Endodermal cell (in vitro differentiated cells): ENCODE results near the gene C9orf152. TPM values are rescaled to one million over a fixed set of nuclear protein-coding genes. Genes with fewer than 3 reads are reported as not detected.
"Not testable (repeated sequence)": the region's sequence is repeated elsewhere in the genome, so short reads cannot be mapped to it uniquely, and the experiment has no call there.

Experiments used
- DNase-seq: peaks from one replicate; pipeline ENCODE4 v3.0.0-alpha.2; 2017
- H3K27ac ChIP-seq: 2 replicates; pipeline ENCODE4 v1.5.1; 2013; ENCODE audit warnings: mild to moderate bottlenecking, low read depth, low read length, moderate library complexity
- H3K27me3 ChIP-seq: 2 replicates; pipeline ENCODE4 v1.6.1; 2013; ENCODE audit warnings: mild to moderate bottlenecking, low read length, moderate library complexity; ENCODE audit not compliant: insufficient read depth, control insufficient read depth, poor library complexity, severe bottlenecking
- H3K36me3 ChIP-seq: 2 replicates; pipeline ENCODE4 v1.7.0; 2013; ENCODE audit warnings: mild to moderate bottlenecking, low read length, moderate library complexity; ENCODE audit not compliant: control insufficient read depth, insufficient read depth
- H3K4me1 ChIP-seq: one replicate; pipeline ENCODE4 v1.7.0; 2013; ENCODE audit warnings: low read length; ENCODE audit not compliant: control insufficient read depth, insufficient read depth
- H3K4me3 ChIP-seq: 2 replicates; pipeline ENCODE4 v1.5.1; 2013; ENCODE audit warnings: mild to moderate bottlenecking, low read length, moderate library complexity
- H3K9ac ChIP-seq: 2 replicates; pipeline ENCODE4 v1.6.1; 2013; ENCODE audit warnings: mild to moderate bottlenecking, low read length, moderate library complexity; ENCODE audit not compliant: poor library complexity, severe bottlenecking; ENCODE audit errors: extremely low read depth
- H3K9me3 ChIP-seq: 2 replicates; pipeline ENCODE4 v1.6.1; 2013; ENCODE audit warnings: mild to moderate bottlenecking, low read length, moderate library complexity; ENCODE audit not compliant: control insufficient read depth
- H3K27ac Mint-ChIP-seq: 2 replicates; pipeline ENCODE4 v1.8.0; 2020; ENCODE audit warnings: mixed read lengths
- H3K27me3 Mint-ChIP-seq: 2 replicates; pipeline ENCODE4 v1.8.0; 2021; ENCODE audit warnings: mild to moderate bottlenecking, mixed read lengths; ENCODE audit not compliant: insufficient read depth
- H3K36me3 Mint-ChIP-seq: 2 replicates; pipeline ENCODE4 v1.8.0; 2020; ENCODE audit warnings: low read depth, mixed read lengths
- H3K4me1 Mint-ChIP-seq: 2 replicates; pipeline ENCODE4 v1.8.0; 2020; ENCODE audit warnings: mixed read lengths
- H3K4me3 Mint-ChIP-seq: 2 replicates; pipeline ENCODE4 v1.8.0; 2020; ENCODE audit warnings: mild to moderate bottlenecking, moderate library complexity, mixed read lengths
- H3K9me3 Mint-ChIP-seq: 2 replicates; pipeline ENCODE4 v1.8.0; 2020; ENCODE audit warnings: mild to moderate bottlenecking, mixed read lengths
- CTCF ChIP-seq: fragments of 200-600 bp; sonication (generic); conservative IDR thresholded peaks from 2 replicates; pipeline ENCODE4 v1.5.0; 2021; ENCODE audit warnings: antibody characterized with exemption, mild to moderate bottlenecking
- WGBS, 2 experiments: methylation state at CpG; one replicate each; pipeline versions ENCODE4 v1.1.5 to v1.1.7; 2013; ENCODE audit warnings: missing lambda C conversion rate in 2 of 2, mixed read lengths in 1 of 2; ENCODE audit not compliant: insufficient coverage in 1 of 2, insufficient read length in 1 of 2; 5-methylcytosine and 5-hydroxymethylcytosine counted together
- total RNA-seq, 2 donors: library from RNA; stranded (reverse); fragmentation: NEBNext Ultra II Directional in 1 of 2; extraction: Animal tissue kit (Norgen Biotek cat#: 25700) in 1 of 2; gene quantifications; 2 replicates in 1 of 2; 3 replicates in 1 of 2; pipeline ENCODE4 v1.2.1, GENCODE V29; 2021

Gene C9orf152
- total RNA-seq, 2 donors from 2014 or later, result not detected

GRCh38 chr9:110197330-110198187 is 10.4 kb downstream of the C9orf152 start:
- Mint-ChIP-seq H3K36me3 (no peaks in the 10 kb centered on the region), H3K27ac (no peak overlapping the region), H3K4me1 (peaks cover 15% of the 10 kb centered on the region), H3K27me3 (peaks cover 34% of the 10 kb centered on the region), H3K4me3 (no peak overlapping the region), H3K9me3 (peaks cover 14% of the 10 kb centered on the region)
- TF ChIP-seq CTCF, result peak; percentile 47
- Histone ChIP-seq H3K27me3 (peaks cover 59% of the 10 kb centered on the region), H3K4me1 (peaks cover 6% of the 10 kb centered on the region), H3K9ac (no peak overlapping the region), H3K4me3 (no peak overlapping the region), H3K27ac (no peak overlapping the region), H3K9me3 (peaks cover 7% of the 10 kb centered on the region), H3K36me3 (no peaks in the 10 kb centered on the region)
- DNase-seq, result no peak
- WGBS, 2 experiments, result 74 to 88% methylated on average over 6 to 11 of the region's 11 CpGs

GRCh38 chr9:110196084-110196499 is 11.9 kb downstream of the C9orf152 start:
- not testable (repeated sequence) for H3K4me1 ChIP-seq

GRCh38 chr9:110192531-110193261 is 15.3 kb downstream of the C9orf152 start:
- WGBS, 2 experiments, result 89 to 92% methylated on average over 3 to 5 of the region's 5 CpGs
- no peak overlapping the region for H3K27ac ChIP-seq
- peaks cover 6% of the 10 kb centered on the region for H3K4me1 Mint-ChIP-seq
- H3K4me1 ChIP-seq, result peaks cover 3% of the 10 kb centered on the region
- no peaks in the 10 kb centered on the region for H3K36me3 Mint-ChIP-seq
- H3K27ac Mint-ChIP-seq, result no peak overlapping the region
- no peaks in the 10 kb centered on the region for H3K36me3 ChIP-seq
- peaks cover 45% of the 10 kb centered on the region for H3K27me3 Mint-ChIP-seq
- peaks cover 80% of the 10 kb centered on the region for H3K27me3 ChIP-seq
- H3K9me3 Mint-ChIP-seq, result peaks cover 14% of the 10 kb centered on the region
- H3K9me3 ChIP-seq, result peaks cover 7% of the 10 kb centered on the region
- no peak overlapping the region for H3K9ac ChIP-seq
- no peak for TF ChIP-seq CTCF
- no peak overlapping the region for H3K4me3 ChIP-seq
- DNase-seq, result no peak
- H3K4me3 Mint-ChIP-seq, result no peak overlapping the region

More at GRCh38 chr9:110196084-110196499, 11.9 kb downstream of the C9orf152 start:
- H3K4me3 Mint-ChIP-seq, H3K36me3 ChIP-seq, H3K27ac ChIP-seq, H3K27ac Mint-ChIP-seq, H3K4me3 ChIP-seq, DNase-seq, H3K9me3 ChIP-seq, H3K9ac ChIP-seq, H3K36me3 Mint-ChIP-seq: not testable (repeated sequence)
- peaks cover 68% of the 10 kb centered on the region for H3K27me3 ChIP-seq
- WGBS, 2 experiments, result 86 to 91% methylated on average over 11 to 15 of the region's 16 CpGs
- H3K4me1 Mint-ChIP-seq, result peaks cover 13% of the 10 kb centered on the region
- peaks cover 14% of the 10 kb centered on the region for H3K9me3 Mint-ChIP-seq
- H3K27me3 Mint-ChIP-seq, result peaks cover 40% of the 10 kb centered on the region
